ENCODE results near the gene KAZN.

KAZN gene

GRCh38 chr1:15055736-15056415 lies 457.4 kb downstream of the KAZN start:
- DNase-seq = no peak

DNA sequence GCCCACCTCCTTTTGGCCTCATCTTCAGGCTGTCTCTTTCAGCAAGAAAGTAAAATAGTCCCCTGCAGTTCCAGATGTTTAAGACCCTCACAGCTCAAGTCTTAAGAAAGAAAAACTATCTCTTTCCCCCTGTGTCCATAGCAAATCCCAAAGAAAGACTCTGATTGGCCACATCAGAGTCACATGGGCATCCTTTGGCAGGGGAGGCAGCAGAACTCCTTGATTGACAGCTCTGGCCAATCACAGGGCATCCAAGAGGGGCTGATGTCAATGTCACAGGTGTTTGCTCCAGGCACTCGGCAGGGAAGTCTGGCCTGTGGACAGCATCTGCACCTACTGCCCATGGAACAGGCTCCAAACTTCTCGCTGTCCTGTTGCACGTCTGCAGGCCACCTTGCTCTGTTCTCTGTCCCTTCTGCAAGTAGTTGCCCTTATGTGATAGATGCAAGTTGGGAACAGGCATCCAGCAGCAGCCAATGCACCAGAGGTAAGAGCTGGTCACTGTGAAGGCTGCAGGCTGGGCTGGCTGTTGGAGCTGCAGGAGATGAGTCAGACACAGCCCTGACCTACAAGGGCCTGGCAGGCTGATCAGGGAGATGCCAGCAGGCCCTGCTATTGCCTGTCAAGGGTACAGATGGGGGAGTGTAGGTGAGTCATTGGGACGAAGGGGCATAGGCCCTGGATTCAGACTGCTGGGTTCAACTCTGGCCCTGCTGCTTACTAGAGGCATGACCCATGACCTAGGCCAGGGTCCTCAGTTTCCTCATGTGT lies 458.2 kb downstream of the KAZN start:
- DNase-seq = no peak

GRCh38 chr1:15057834-15058233 lies 459.3 kb downstream of the KAZN start:
- DNase-seq = no peak

GRCh38 chr1:15058261-15058660 lies 459.8 kb downstream of the KAZN start:
- DNase-seq = no peak

DNA sequence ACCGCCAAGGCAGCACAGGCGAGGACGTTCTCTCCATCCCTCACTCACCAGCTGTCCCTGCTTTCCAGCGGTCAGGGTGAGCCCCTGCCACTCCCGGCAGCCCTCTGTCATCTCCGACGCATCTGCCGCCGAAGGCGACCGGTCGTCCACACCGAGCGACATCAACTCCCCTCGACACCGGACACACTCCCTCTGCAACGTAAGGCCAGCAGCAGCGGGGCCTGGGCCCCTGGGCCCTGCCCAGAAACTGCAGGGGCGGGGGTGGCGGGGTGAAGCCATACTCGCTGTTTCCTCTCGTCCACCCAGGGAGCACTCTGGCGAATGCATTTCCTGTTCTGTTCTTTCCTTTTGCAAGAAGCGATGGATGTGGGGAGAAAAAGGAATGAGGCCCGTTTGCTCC lies 461.6 kb downstream of the KAZN start:
- no peak for DNase-seq

GRCh38 chr1:15062479-15063099 lies 464.1 kb downstream of the KAZN start:
- no peak for DNase-seq

DNA sequence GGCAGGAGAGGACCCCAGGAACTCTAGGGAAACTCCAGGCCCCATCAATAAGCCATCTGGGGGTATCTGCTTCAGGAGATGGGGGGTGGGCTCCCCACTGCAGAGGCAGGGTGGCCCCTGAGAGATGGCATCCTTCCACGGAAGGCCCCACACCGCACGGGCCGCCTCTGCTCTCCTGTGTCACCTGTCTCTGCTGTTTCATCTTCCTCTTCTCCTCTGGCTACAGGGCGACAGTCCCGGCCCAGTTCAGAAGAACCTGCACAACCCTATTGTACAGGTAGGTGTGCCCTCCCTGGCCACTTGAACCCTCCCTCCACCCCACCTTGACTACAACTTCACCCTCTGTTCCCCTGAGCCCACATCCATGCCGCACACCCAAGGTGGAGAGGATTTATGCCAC lies 464.9 kb downstream of the KAZN start:
- DNase-seq = no peak

- DNase-seq = no peak
Measured at GRCh38 chr1:15063783-15064182, 465.3 kb downstream of the KAZN start.

- DNase-seq = no peak
Measured at GRCh38 chr1:15064217-15064929, 465.9 kb downstream of the KAZN start.

DNA sequence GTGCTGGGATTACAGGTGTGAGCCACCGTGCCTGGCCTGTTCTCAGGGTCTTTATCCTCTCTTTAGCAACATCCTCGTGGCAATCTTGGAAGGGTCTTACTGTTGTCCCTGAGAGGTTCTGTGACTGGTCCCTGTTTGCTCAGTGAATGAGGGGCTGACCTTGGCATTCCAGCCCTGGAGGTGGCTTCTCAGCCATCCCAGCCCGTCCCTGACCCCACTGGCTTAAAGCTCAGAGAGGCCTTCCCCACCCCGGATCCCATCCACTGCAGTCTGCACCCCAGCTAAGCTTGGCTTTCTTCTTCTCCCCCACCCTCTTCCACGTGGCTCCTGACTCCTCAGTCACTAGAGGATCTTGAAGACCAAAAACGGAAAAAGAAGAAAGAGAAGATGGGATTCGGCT lies 466.8 kb downstream of the KAZN start:
- no peak for DNase-seq

GRCh38 chr1:15065736-15066135 lies 467.3 kb downstream of the KAZN start:
- DNase-seq = no peak

GRCh38 chr1:15066191-15066590 lies 467.7 kb downstream of the KAZN start:
- no peak for DNase-seq

GRCh38 chr1:15067148-15067547 lies 468.7 kb downstream of the KAZN start:
- no peak for DNase-seq

DNA sequence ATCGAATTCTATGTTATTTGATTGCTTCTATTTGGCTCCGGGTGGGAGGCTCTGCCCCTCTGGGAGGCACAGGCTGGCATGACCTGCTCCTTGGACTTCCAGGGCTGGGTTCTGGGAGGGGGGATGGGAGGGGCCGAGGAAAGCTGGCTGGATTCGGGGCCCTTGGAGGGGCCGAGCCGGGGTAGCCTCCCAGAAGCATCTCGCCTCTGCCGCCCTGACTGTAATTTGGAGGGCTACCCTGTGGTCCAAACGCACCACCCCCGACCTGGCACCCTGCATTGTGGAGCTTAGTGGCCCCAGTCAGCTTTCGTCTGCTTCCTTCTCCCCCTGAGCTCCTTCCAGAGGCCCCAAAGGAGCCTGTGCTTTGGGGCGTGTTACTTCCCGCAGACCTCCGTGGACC lies 469.7 kb downstream of the KAZN start:
- no peak for DNase-seq

DNA sequence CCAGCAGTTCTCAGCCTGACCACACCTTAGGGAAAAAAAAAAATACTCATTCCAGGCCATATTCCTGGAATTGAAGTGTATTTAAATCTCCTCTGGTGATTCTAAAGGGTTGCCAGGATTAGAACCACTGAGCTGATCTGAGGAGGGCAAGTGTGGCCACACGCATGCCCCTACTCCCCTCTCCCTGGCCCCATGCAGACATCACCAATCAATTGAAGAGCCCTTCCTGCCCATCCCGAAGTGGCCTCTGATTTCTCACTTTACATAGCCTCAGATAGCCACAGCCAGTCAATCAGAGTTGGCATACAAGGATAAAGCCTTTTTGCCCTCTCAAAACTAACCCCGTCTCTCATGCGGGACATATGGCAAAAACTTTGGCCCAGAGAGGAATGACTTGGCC lies 470.5 kb downstream of the KAZN start:
- no peak for DNase-seq

- no peak for DNase-seq
Measured at GRCh38 chr1:15070145-15070748, 471.8 kb downstream of the KAZN start.

DNA sequence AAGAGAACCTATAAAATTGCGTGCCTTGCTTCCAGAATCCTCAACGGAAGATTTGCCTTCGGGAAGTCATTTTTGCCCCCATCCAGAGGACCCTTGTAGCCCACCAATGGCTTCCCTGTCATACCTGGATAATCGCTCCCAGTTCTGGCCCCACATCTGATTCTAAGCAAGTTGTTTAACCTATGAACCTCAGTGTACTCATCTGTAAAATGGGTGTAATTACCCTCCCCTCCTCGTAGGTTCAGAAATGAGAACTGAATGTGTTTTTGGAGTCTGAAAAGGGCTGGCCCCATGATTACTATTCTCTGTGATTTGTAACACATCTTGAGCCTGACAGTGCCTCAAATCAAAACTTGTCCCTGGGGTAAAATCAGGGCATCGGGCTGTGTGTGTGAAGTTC lies 473.5 kb downstream of the KAZN start:
- no peak for DNase-seq

- DNase-seq = no peak
Measured at GRCh38 chr1:15073799-15074308, 475.4 kb downstream of the KAZN start.

- no peak for DNase-seq
Measured at GRCh38 chr1:15075175-15075574, 476.7 kb downstream of the KAZN start.

DNA sequence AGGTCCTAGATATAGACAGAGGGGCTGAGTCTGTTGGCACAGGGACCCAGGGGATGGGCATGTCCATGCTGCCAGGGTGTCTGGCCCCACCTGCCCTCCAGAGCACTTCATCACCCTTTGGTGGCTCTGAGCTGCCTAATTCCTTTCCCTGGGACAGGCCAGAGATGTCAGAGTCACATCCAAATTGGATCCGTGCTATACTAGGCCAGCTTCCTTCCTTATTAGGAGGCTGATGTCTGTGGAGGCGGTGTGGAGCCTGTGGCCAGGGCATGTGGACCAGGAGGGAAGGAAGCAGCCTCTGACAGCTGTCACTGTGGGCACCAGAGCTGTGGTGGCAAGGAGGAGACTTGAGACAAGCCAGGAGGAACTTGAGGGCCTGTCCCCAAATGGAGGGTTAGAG lies 477.3 kb downstream of the KAZN start:
- no peak for DNase-seq

GRCh38 chr1:15076807-15077206 lies 478.3 kb downstream of the KAZN start:
- DNase-seq = no peak

DNA sequence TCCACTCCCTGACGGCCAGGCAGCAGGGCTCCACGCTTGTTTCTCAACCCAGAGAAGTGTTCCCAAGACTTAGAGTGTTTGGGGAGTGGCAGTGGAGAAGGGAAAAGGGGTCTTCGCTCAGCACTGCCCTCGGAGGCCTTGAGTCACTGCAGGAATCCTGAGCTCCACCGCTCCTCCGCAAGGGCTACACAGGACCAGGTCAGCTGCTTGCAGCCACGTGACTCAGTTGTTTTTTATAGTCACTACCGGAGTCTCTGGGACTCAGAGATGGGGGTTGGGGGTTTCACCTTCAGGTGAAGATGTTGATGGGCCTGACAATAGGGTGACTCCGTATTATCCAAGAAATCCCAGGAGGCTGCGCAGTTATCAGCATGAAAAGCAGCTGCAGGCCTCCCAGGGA lies 478.9 kb downstream of the KAZN start:
- no peak for DNase-seq

All from NK-92 treated with Interleukin-12 subunit alpha and Interleukin-12 subunit beta, amount 100 ng/mL, for 24 hours (cell line).